IPS-20b (cell line): ENCODE measurements around the gene WDR77.

Experiments
- H3K27ac ChIP-seq: one replicate; pipeline ENCODE4 v1.5.1; 2013; ENCODE audit warnings: low read length
- H3K27me3 ChIP-seq: 2 replicates; pipeline ENCODE4 v1.6.1; 2013; ENCODE audit warnings: mild to moderate bottlenecking, low read length, inconsistent platforms; ENCODE audit not compliant: insufficient read depth
- H3K36me3 ChIP-seq: 2 replicates; pipeline ENCODE4 v1.6.1; 2013; ENCODE audit warnings: low read depth, mild to moderate bottlenecking, inconsistent platforms, low read length, moderate library complexity; ENCODE audit not compliant: insufficient read depth
- H3K4me1 ChIP-seq: 2 replicates; pipeline ENCODE4 v1.6.1; 2013; ENCODE audit warnings: mild to moderate bottlenecking, control low read depth, inconsistent platforms, low read length, moderate library complexity; ENCODE audit not compliant: insufficient read depth
- H3K4me3 ChIP-seq: 2 replicates; pipeline ENCODE4 v1.5.1; 2013; ENCODE audit warnings: mild to moderate bottlenecking, low read length, inconsistent platforms
- H3K9ac ChIP-seq: 2 replicates; pipeline ENCODE4 v1.6.1; 2013; ENCODE audit warnings: low read depth, mild to moderate bottlenecking, inconsistent platforms, low read length, moderate library complexity
- H3K9me3 ChIP-seq: 2 replicates; pipeline ENCODE4 v1.6.1; 2013; ENCODE audit warnings: mild to moderate bottlenecking, low read depth, low read length, inconsistent platforms; ENCODE audit not compliant: insufficient read depth

The WDR77 gene

DNA sequence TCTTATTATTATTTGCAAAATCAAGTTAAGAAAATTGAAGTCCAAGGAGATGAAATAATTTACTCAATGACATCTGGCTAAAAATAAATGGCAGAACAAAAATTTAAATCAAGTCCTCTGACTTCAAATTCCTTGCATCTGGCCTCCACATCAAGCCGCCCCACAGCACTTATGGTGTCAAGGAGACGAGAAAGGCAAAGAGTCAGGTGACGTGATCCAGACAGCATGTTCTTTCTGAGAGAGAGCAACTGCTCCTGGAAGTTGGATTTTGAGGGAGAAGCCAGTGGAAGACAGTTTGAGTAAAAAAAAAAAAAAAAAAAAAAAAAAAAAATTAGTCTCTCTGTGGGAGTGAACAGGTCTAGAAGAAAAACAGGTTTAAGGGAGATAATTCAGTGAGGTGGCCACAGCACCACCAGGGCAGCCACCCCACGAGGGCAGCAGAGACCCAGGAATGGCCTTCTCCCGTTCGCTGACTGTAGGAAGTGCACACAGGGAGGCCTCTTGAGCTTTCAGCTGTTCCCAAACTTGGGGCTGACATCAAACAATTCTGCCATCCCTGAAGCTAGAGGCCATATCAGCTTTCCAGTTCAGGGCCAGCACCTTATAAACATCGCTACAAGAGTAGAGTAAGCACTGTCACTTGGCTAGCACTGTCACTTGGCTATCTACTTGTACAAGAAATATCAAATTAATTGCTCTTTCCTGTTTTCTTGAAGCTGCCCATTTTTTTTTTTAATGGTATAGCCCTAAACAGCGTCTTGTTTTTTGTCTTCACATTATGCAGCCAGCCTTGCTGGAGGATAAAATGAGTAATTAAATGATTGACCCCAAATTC lies 32.5 kb upstream of the WDR77 start:
- Histone ChIP-seq H3K27ac (no peak overlapping the region), H3K9ac (no peak overlapping the region), H3K27me3 (no peaks in the 10 kb centered on the region), H3K4me1 (no peaks in the 10 kb centered on the region), H3K4me3 (no peak overlapping the region), H3K9me3 (no peaks in the 10 kb centered on the region), H3K36me3 (no peaks in the 10 kb centered on the region)

DNA sequence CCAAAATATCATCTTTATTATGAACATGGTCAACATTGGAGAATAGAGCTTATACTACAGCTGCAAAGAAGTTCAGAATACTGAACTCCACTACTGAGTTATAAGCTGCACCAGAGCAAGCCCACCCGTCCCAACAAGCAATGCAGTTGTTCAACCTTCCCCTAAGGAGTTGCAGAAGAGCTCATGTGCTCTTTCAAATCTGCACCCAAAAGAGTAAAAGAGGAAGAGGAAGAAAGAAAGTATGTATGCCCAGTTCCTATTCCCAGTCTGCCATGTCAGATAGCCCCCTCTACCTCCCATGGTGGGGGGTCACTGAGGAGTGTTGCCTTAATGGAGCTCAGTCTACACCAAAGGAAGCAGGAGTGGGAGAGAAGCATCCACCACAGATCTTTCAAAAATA lies 31.6 kb upstream of the WDR77 start:
- no peak overlapping the region for H3K27ac ChIP-seq
- no peak overlapping the region for H3K9ac ChIP-seq
- H3K4me3 ChIP-seq: no peak overlapping the region
- H3K4me1 ChIP-seq: no peaks in the 10 kb centered on the region
- H3K9me3 ChIP-seq: no peaks in the 10 kb centered on the region
- no peaks in the 10 kb centered on the region for H3K27me3 ChIP-seq
- no peaks in the 10 kb centered on the region for H3K36me3 ChIP-seq

DNA sequence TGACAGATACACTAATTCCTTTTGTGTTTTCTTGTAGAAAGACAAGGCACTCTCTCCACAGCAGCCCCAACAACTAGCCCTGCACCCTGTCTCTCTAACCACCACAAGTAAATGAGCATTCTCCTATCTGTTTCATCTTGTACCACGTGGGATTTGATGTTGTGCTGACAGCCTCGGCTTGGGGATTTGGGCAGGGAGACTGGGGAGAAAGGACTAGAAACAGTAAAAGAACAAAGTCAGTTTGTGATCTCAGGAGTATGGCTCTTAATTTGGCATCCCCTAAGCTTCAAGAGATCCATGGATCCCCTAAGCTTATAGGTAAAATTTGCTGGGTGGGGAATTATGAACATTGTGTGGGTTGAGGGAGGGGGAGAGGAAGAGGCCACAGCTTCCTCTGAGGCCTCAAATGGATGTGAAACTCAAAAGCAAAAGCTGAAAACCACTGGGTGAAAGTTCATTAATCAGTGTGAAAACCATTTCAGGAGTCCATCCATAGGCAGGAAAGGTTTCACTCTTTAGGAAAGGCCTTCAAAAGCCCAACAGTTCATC lies 27.8 kb upstream of the WDR77 start:
- no peaks in the 10 kb centered on the region for H3K36me3 ChIP-seq
- H3K9me3 ChIP-seq: no peaks in the 10 kb centered on the region
- H3K9ac ChIP-seq: no peak overlapping the region
- H3K4me1 ChIP-seq: no peaks in the 10 kb centered on the region
- no peak overlapping the region for H3K27ac ChIP-seq
- no peak overlapping the region for H3K4me3 ChIP-seq
- H3K27me3 ChIP-seq: no peaks in the 10 kb centered on the region

DNA sequence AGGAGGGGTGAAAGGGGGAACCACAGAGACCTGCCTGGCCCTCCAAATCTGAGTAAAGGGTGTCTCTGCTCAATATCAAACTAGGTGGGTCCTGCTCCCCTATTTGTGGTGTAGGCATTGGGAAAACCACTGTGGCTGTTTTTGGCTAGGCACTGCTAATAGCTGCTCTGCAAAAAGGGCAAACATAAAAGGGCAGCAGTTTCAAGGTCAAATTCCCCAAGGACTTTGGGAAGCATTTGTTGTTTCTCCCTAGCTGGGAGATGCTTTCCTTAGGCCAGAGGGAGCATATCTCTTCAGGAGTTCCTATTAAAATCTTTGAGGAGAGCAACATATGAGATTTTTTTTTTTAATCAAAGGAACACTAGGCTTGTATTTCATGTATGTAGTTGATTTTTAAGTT lies 27.2 kb upstream of the WDR77 start:
- Histone ChIP-seq H3K4me3 (no peak overlapping the region), H3K27ac (no peak overlapping the region), H3K4me1 (no peaks in the 10 kb centered on the region), H3K9me3 (no peaks in the 10 kb centered on the region), H3K27me3 (no peaks in the 10 kb centered on the region), H3K36me3 (no peaks in the 10 kb centered on the region), H3K9ac (no peak overlapping the region)

DNA sequence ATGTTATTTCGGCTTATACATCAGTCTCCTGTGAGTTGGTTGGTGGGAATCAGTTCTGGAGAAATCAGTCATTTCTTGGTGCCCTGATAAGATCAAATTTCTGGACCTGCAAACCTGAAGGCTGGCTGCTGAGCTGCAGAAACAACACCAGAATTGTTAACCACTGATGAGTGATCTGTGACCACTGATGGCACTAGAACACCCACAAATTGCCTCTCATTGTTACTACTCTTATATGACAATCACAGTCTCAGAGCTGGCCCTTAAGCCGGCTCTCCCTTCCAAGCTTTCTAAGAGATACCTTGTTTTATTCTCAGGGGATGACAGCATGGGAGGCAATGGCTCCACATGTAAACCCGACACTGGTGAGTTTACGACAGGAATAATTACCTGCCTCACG lies 26.6 kb upstream of the WDR77 start:
- Histone ChIP-seq H3K36me3 (no peaks in the 10 kb centered on the region), H3K27me3 (no peaks in the 10 kb centered on the region), H3K9ac (no peak overlapping the region), H3K4me3 (no peak overlapping the region), H3K27ac (no peak overlapping the region), H3K4me1 (no peaks in the 10 kb centered on the region), H3K9me3 (no peaks in the 10 kb centered on the region)

DNA sequence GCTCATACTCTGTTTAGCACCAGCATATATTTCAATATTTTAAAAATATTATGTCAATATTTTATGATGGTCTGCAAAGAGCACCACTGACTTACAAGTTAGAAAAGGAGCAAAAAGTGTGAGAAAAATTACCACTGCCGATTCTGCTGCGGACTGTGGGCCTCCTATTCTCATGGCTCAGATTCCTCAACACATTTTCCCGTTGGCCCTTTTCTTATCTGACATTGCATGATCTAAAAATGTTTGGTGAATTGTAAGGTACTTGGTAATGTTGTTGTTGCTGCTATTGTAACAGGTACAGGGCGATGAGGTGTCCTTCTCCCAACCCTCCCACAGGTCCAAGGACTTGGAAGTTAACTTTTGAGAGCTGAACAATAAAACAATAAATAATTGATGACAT lies 25.5 kb upstream of the WDR77 start:
- H3K9me3 ChIP-seq: no peaks in the 10 kb centered on the region
- H3K4me1 ChIP-seq: no peaks in the 10 kb centered on the region
- no peaks in the 10 kb centered on the region for H3K27me3 ChIP-seq
- H3K36me3 ChIP-seq: no peaks in the 10 kb centered on the region
- no peak overlapping the region for H3K27ac ChIP-seq
- H3K9ac ChIP-seq: no peak overlapping the region
- no peak overlapping the region for H3K4me3 ChIP-seq

DNA sequence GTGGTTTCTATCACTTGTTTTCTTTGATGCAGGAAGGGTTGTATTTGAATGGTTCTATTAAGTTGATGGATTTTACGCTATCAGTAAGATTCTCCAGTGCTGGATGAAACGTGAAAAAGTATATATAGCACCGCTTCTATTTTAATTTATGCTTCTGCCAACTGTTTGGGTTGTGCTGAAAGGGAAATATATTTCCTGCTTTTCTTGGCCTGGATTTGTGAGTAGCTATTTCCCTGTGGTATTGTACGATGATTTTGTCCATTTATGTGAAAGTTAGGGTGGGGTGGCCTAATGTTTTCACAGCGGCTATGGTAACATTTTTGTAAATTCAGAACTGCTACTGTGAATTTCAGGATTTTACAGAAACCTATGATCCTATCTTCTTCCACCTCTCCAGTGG lies 25.1 kb upstream of the WDR77 start:
- Histone ChIP-seq H3K27me3 (no peaks in the 10 kb centered on the region), H3K4me3 (no peak overlapping the region), H3K36me3 (no peaks in the 10 kb centered on the region), H3K4me1 (no peaks in the 10 kb centered on the region), H3K9me3 (no peaks in the 10 kb centered on the region), H3K9ac (no peak overlapping the region), H3K27ac (no peak overlapping the region)

DNA sequence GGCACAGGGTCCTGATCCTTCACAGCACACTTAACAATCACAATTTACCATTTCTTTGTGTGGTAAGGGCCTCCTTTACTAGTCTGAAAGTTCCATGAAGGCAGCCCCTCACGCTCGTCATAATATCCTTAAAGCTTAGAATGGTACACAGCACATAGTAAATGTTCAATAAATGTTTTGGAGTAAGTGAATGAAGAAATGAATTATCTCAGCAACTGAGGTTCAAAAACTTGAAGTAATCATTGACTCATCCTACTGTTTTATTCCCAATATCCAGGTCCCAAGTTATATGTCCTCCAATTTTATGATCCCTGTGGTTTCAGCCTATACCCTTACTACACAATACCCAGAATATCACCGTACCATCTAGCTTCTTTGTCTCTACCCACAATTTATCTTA lies 22.5 kb upstream of the WDR77 start:
- no peak overlapping the region for H3K27ac ChIP-seq
- no peaks in the 10 kb centered on the region for H3K9me3 ChIP-seq
- no peaks in the 10 kb centered on the region for H3K4me1 ChIP-seq
- H3K36me3 ChIP-seq: no peaks in the 10 kb centered on the region
- no peak overlapping the region for H3K4me3 ChIP-seq
- H3K9ac ChIP-seq: no peak overlapping the region
- H3K27me3 ChIP-seq: no peaks in the 10 kb centered on the region

DNA sequence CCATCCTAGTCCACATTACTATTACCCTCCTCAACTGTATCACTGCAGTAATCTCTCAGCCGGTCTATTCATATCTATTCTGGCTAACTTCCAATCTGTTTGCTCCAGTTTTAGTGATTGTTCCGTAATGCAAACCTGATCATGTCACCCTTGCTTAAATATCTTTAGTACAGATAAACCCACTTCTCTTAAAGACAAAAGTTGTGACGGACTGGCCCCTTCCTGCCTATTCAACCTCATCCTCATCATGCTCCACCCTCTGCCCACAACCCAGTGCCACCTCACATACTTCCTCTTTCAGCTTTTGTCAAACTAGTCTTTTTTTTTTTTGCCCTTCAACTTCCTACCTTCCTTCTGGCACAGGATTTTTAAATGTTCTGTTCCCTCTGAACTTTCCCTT lies 22.0 kb upstream of the WDR77 start:
- H3K27ac ChIP-seq: no peak overlapping the region

DNA sequence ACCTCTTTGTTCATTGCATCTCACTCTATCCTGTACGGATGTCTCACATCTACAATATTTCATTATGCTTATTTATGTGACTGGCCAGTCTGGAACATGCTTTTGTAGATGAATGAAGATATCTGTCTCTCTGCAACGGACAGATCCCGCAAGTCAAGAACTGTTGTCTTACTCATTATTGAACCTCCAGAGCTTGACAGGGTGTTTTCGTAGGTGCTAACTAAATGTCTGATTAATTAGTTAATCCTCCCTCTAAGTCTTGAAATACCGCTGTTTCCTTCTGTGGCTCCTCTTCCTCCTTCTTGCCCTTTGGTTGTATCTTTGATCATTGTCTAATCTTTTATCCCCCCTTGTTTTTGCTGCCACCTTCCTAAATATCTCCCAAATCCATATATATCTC lies 21.5 kb upstream of the WDR77 start:
- no peaks in the 10 kb centered on the region for H3K27me3 ChIP-seq
- no peak overlapping the region for H3K4me3 ChIP-seq
- no peak overlapping the region for H3K9ac ChIP-seq
- H3K36me3 ChIP-seq: no peaks in the 10 kb centered on the region
- H3K9me3 ChIP-seq: no peaks in the 10 kb centered on the region
- no peaks in the 10 kb centered on the region for H3K4me1 ChIP-seq
- H3K27ac ChIP-seq: no peak overlapping the region

More for the DNA sequence above, 22.0 kb upstream of the WDR77 start:
- Histone ChIP-seq H3K36me3 (no peaks in the 10 kb centered on the region), H3K4me1 (no peaks in the 10 kb centered on the region), H3K4me3 (no peak overlapping the region), H3K9me3 (no peaks in the 10 kb centered on the region), H3K9ac (no peak overlapping the region), H3K27me3 (no peaks in the 10 kb centered on the region)

DNA sequence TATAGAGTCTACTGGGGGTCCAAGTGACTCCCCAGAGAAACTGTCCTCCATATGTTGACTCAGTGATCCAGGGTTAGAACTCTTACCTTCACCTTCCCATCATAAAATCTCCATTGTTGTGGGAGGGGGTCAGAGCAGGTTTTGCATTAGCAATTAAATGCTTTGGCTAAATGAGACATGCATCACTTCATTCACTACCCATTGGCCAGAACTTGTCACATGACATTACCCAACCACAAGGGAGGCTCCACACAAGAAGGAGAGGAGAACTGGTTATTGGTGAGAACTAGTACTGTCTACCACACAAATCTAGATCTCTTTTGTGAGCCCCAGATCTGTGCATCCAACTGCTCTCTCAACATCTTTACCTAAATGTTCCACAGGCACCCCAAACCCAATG lies 20.5 kb upstream of the WDR77 start:
- H3K9me3 ChIP-seq: no peaks in the 10 kb centered on the region
- H3K4me3 ChIP-seq: no peak overlapping the region
- no peak overlapping the region for H3K9ac ChIP-seq
- H3K27ac ChIP-seq: no peak overlapping the region
- H3K27me3 ChIP-seq: no peaks in the 10 kb centered on the region
- no peaks in the 10 kb centered on the region for H3K36me3 ChIP-seq
- no peaks in the 10 kb centered on the region for H3K4me1 ChIP-seq

DNA sequence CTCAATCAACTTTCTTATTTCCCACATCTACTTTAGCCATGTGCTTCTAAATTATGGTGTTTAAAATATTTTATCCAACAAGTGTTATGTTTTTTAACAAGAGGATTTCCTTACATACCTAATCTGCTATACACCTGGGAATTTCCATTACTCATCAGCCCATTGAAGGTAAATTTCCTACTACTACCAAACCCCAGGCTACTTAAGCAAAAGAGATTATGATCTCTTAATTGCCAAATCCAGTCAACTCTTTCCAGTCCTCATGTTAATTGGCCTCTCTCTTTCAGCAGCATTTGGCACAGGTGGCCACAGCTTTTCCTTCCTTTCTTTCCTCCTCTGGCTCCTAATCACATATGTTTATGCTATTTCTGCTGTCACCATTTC lies 19.7 kb upstream of the WDR77 start:
- Histone ChIP-seq H3K27ac (no peak overlapping the region), H3K27me3 (no peaks in the 10 kb centered on the region), H3K4me3 (no peak overlapping the region), H3K9ac (no peak overlapping the region), H3K4me1 (no peaks in the 10 kb centered on the region), H3K9me3 (no peaks in the 10 kb centered on the region), H3K36me3 (no peaks in the 10 kb centered on the region)
